Measurements from ENCODE around the gene PCDH12.

PCDH12 gene

GRCh38 chr5:141940695-141941271 is 17.2 kb downstream of the PCDH12 start:
- Histone ChIP-seq H2AK5ac (ENCODE audit: low read length, severe bottlenecking) (no peak overlapping the region), H3K18ac (ENCODE audit: low read depth in 1 of 2, low read length in 2 of 2) (no peak overlapping the region), H3K23ac (ENCODE audit: low read length in 2 of 2) (no peak overlapping the region), H4K8ac (ENCODE audit: low read length) (no peak overlapping the region), H3K9ac (ENCODE audit: low read length) (peak overlapping the region; percentile 17), H3K4me1 (ENCODE audit: control insufficient read depth, insufficient read depth, low read depth, low read length) (peaks cover 9% of the 10 kb centered on the region), H3K79me1 (replicated peaks; ENCODE audit: low read length, poor library complexity, severe bottlenecking) (peaks cover 2% of the 10 kb centered on the region), H2AFZ (ENCODE audit: low read depth, low read length) (no peak overlapping the region), H2BK15ac (ENCODE audit: low read depth, poor library complexity, severe bottlenecking) (no peak overlapping the region), H4K91ac (ENCODE audit: low read length) (no peak overlapping the region), H3K27me3 (ENCODE audit: control insufficient read depth in 1 of 2, insufficient read depth in 1 of 2, low read length in 2 of 2) (peaks cover 4 to 13% of the 10 kb centered on the region in 2 experiments), H3K9me3 (ENCODE audit: control insufficient read depth, low read length) (no peaks in the 10 kb centered on the region), H2BK120ac (ENCODE audit: low read depth, low read length) (no peak overlapping the region), H3K27ac (ENCODE audit: low read length, poor library complexity, severe bottlenecking) (no peak overlapping the region), H3K4me2 (ENCODE audit: low read length, poor library complexity, severe bottlenecking) (no peak overlapping the region), H3K4ac (ENCODE audit: low read depth in 1 of 2, low read length in 2 of 2) (no peak overlapping the region), H3K14ac (ENCODE audit: low read length in 2 of 2) (no peak overlapping the region), H3K4me3 (ENCODE audit: insufficient read depth in 1 of 2, low read depth in 1 of 2, low read length in 2 of 2) (peak overlapping the region in 1 of 2 experiments; percentile 15), H2BK12ac (ENCODE audit: low read length in 2 of 2) (peak overlapping the region in 1 of 2 experiments; percentile 15), H3K36me3 (ENCODE audit: control insufficient read depth in 1 of 2, insufficient read depth in 2 of 2, low read depth in 1 of 2, low read length in 2 of 2) (peaks cover 32 to 36% of the 10 kb centered on the region in 2 experiments), H2BK5ac (ENCODE audit: low read depth, low read length, poor library complexity, severe bottlenecking) (no peak overlapping the region)
- peak; percentile 22 for DNase-seq
- 62% methylated on average over 4 of the region's 6 CpGs for WGBS

GRCh38 chr5:141935538-141935937 is 22.5 kb downstream of the PCDH12 start:
- Histone ChIP-seq H4K8ac (ENCODE audit: low read length) (no peak overlapping the region), H3K23ac (ENCODE audit: low read length in 2 of 2) (no peak overlapping the region), H3K14ac (ENCODE audit: low read length in 2 of 2) (no peak overlapping the region), H2BK5ac (ENCODE audit: low read depth, low read length, poor library complexity, severe bottlenecking) (no peak overlapping the region), H2AK5ac (ENCODE audit: low read length, severe bottlenecking) (no peak overlapping the region), H2BK12ac (ENCODE audit: low read length in 2 of 2) (no peak overlapping the region), H3K9ac (ENCODE audit: low read length) (no peak overlapping the region), H3K9me3 (ENCODE audit: control insufficient read depth, low read length) (no peaks in the 10 kb centered on the region), H2BK15ac (ENCODE audit: low read depth, poor library complexity, severe bottlenecking) (no peak overlapping the region), H4K91ac (ENCODE audit: low read length) (no peak overlapping the region), H2BK120ac (ENCODE audit: low read depth, low read length) (no peak overlapping the region), H3K27me3 (ENCODE audit: control insufficient read depth in 1 of 2, insufficient read depth in 1 of 2, low read length in 2 of 2) (no peaks in the 10 kb centered on the region), H3K4ac (ENCODE audit: low read depth in 1 of 2, low read length in 2 of 2) (no peak overlapping the region), H3K27ac (ENCODE audit: low read length, poor library complexity, severe bottlenecking) (no peak overlapping the region), H3K4me2 (ENCODE audit: low read length, poor library complexity, severe bottlenecking) (no peak overlapping the region), H3K36me3 (ENCODE audit: control insufficient read depth in 1 of 2, insufficient read depth in 2 of 2, low read depth in 1 of 2, low read length in 2 of 2) (peaks cover 55 to 86% of the 10 kb centered on the region in 2 experiments), H3K18ac (ENCODE audit: low read depth in 1 of 2, low read length in 2 of 2) (no peak overlapping the region), H3K4me1 (ENCODE audit: control insufficient read depth, insufficient read depth, low read depth, low read length) (peaks cover 5% of the 10 kb centered on the region), H3K79me1 (replicated peaks; ENCODE audit: low read length, poor library complexity, severe bottlenecking) (peaks cover 20% of the 10 kb centered on the region), H3K4me3 (ENCODE audit: insufficient read depth in 1 of 2, low read depth in 1 of 2, low read length in 2 of 2) (no peak overlapping the region), H2AFZ (ENCODE audit: low read depth, low read length) (no peak overlapping the region)
- DNase-seq, result no peak
- 97% methylated on average over 4 of the region's 4 CpGs for WGBS

GRCh38 chr5:141934099-141934844 is 23.7 kb downstream of the PCDH12 start:
- H2AK5ac ChIP-seq (ENCODE audit: low read length, severe bottlenecking), result no peak overlapping the region
- H2BK12ac ChIP-seq (ENCODE audit: low read length in 2 of 2), result no peak overlapping the region
- no peak overlapping the region for H2BK5ac ChIP-seq (ENCODE audit: low read depth, low read length, poor library complexity, severe bottlenecking)
- no peaks in the 10 kb centered on the region for H3K27me3 ChIP-seq (ENCODE audit: control insufficient read depth in 1 of 2, insufficient read depth in 1 of 2, low read length in 2 of 2)
- no peak overlapping the region for H3K23ac ChIP-seq (ENCODE audit: low read length in 2 of 2)
- no peak for DNase-seq
- H3K4ac ChIP-seq (ENCODE audit: low read depth in 1 of 2, low read length in 2 of 2), result no peak overlapping the region
- H3K27ac ChIP-seq (ENCODE audit: low read length, poor library complexity, severe bottlenecking), result no peak overlapping the region
- H3K79me1 ChIP-seq (replicated peaks; ENCODE audit: low read length, poor library complexity, severe bottlenecking), result peaks cover 27% of the 10 kb centered on the region
- no peak overlapping the region for H3K4me3 ChIP-seq (ENCODE audit: insufficient read depth in 1 of 2, low read depth in 1 of 2, low read length in 2 of 2)
- no peak overlapping the region for H3K14ac ChIP-seq (ENCODE audit: low read length in 2 of 2)
- no peak overlapping the region for H3K18ac ChIP-seq (ENCODE audit: low read depth in 1 of 2, low read length in 2 of 2)
- no peak overlapping the region for H4K91ac ChIP-seq (ENCODE audit: low read length)
- peaks cover 60 to 92% of the 10 kb centered on the region in 2 experiments for H3K36me3 ChIP-seq (ENCODE audit: control insufficient read depth in 1 of 2, insufficient read depth in 2 of 2, low read depth in 1 of 2, low read length in 2 of 2)
- H3K9me3 ChIP-seq (ENCODE audit: control insufficient read depth, low read length), result no peaks in the 10 kb centered on the region
- no peak overlapping the region for H4K8ac ChIP-seq (ENCODE audit: low read length)
- no peak overlapping the region for H2BK120ac ChIP-seq (ENCODE audit: low read depth, low read length)
- WGBS, result 98% methylated on average over 11 of the region's 11 CpGs
- no peak overlapping the region for H3K4me2 ChIP-seq (ENCODE audit: low read length, poor library complexity, severe bottlenecking)
- peaks cover 5% of the 10 kb centered on the region for H3K4me1 ChIP-seq (ENCODE audit: control insufficient read depth, insufficient read depth, low read depth, low read length)
- no peak overlapping the region for H2BK15ac ChIP-seq (ENCODE audit: low read depth, poor library complexity, severe bottlenecking)
- no peak overlapping the region for H2AFZ ChIP-seq (ENCODE audit: low read depth, low read length)
- no peak overlapping the region for H3K9ac ChIP-seq (ENCODE audit: low read length)

- DNase-seq, result no peak
- 97% methylated on average over 7 of the region's 7 CpGs for WGBS
- no peak overlapping the region for H2BK15ac ChIP-seq (ENCODE audit: low read depth, poor library complexity, severe bottlenecking)
- no peak overlapping the region for H3K4ac ChIP-seq (ENCODE audit: low read depth in 1 of 2, low read length in 2 of 2)
- no peak overlapping the region for H3K14ac ChIP-seq (ENCODE audit: low read length in 2 of 2)
- H3K23ac ChIP-seq (ENCODE audit: low read length in 2 of 2), result no peak overlapping the region
- H3K36me3 ChIP-seq (ENCODE audit: control insufficient read depth in 1 of 2, insufficient read depth in 2 of 2, low read depth in 1 of 2, low read length in 2 of 2), result peaks cover 60 to 93% of the 10 kb centered on the region in 2 experiments
- H2BK12ac ChIP-seq (ENCODE audit: low read length in 2 of 2), result no peak overlapping the region
- H4K91ac ChIP-seq (ENCODE audit: low read length), result no peak overlapping the region
- H2BK120ac ChIP-seq (ENCODE audit: low read depth, low read length), result no peak overlapping the region
- no peak overlapping the region for H2BK5ac ChIP-seq (ENCODE audit: low read depth, low read length, poor library complexity, severe bottlenecking)
- H2AFZ ChIP-seq (ENCODE audit: low read depth, low read length), result no peak overlapping the region
- no peak overlapping the region for H3K18ac ChIP-seq (ENCODE audit: low read depth in 1 of 2, low read length in 2 of 2)
- H3K27ac ChIP-seq (ENCODE audit: low read length, poor library complexity, severe bottlenecking), result no peak overlapping the region
- H3K9ac ChIP-seq (ENCODE audit: low read length), result no peak overlapping the region
- peaks cover 5% of the 10 kb centered on the region for H3K4me1 ChIP-seq (ENCODE audit: control insufficient read depth, insufficient read depth, low read depth, low read length)
- H3K27me3 ChIP-seq (ENCODE audit: control insufficient read depth in 1 of 2, insufficient read depth in 1 of 2, low read length in 2 of 2), result no peaks in the 10 kb centered on the region
- peaks cover 29% of the 10 kb centered on the region for H3K79me1 ChIP-seq (replicated peaks; ENCODE audit: low read length, poor library complexity, severe bottlenecking)
- H2AK5ac ChIP-seq (ENCODE audit: low read length, severe bottlenecking), result no peak overlapping the region
- H3K9me3 ChIP-seq (ENCODE audit: control insufficient read depth, low read length), result no peaks in the 10 kb centered on the region
- no peak overlapping the region for H3K4me3 ChIP-seq (ENCODE audit: insufficient read depth in 1 of 2, low read depth in 1 of 2, low read length in 2 of 2)
- H3K4me2 ChIP-seq (ENCODE audit: low read length, poor library complexity, severe bottlenecking), result no peak overlapping the region
- no peak overlapping the region for H4K8ac ChIP-seq (ENCODE audit: low read length)
Measured at GRCh38 chr5:141933151-141933550, 24.9 kb downstream of the PCDH12 start.

Measured in mesenchymal stem cell (in vitro differentiated cells and primary cell).